HL-60 (cell line): ENCODE results near the gene CD4.

Experiments
- CTCF ChIP-seq: IDR thresholded peaks from one replicate; pipeline ENCODE4 v1.5.1; 2011; ENCODE audit warnings: low read length, control low read depth, inconsistent platforms; ENCODE audit not compliant: insufficient read depth
- POLR2AphosphoS5 ChIP-seq: IDR thresholded peaks from 2 replicates; pipeline ENCODE4 v1.6.1; 2012; ENCODE audit warnings: low read depth
- REST ChIP-seq: IDR thresholded peaks from 2 replicates; pipeline ENCODE4 v1.6.1; 2012; ENCODE audit warnings: low read depth; ENCODE audit not compliant: insufficient replicate concordance

GRCh38 chr12:6868211-6869048 is 79.1 kb downstream of the CD4 start:
- TF ChIP-seq POLR2AphosphoS5 = 0 out of 2 replicates have a peak, but pooled peaks have one; percentile 1
- TF ChIP-seq CTCF = no peak
- TF ChIP-seq REST = no peak
